GM12878 (cell line): ENCODE data around the gene KIF15. TPM values are rescaled to one million over a fixed set of nuclear protein-coding genes. Genes with fewer than 3 reads are reported as not detected.

Source experiments
- ATF7 ChIP-seq: fragments of 450-650 bp; IDR thresholded peaks from 2 replicates; pipeline ENCODE4 v1.6.1; 2016; ENCODE audit warnings: low read depth, mild to moderate bottlenecking
- BCLAF1 ChIP-seq: fragments of 450-650 bp; IDR thresholded peaks from 2 replicates; pipeline ENCODE4 v1.6.1; 2017; ENCODE audit warnings: antibody characterized with exemption, mild to moderate bottlenecking, moderate library complexity
- BHLHE40 ChIP-seq, 2 experiments: fragments of 450-650 bp in 1 of 2; IDR thresholded peaks; 2 replicates each; pipeline ENCODE4 v1.6.1; 2011 to 2017; ENCODE audit warnings: low read depth in 2 of 2, borderline replicate concordance in 1 of 2, improper control_type of control experiment in 1 of 2, low read length in 1 of 2, mild to moderate bottlenecking in 1 of 2
- CEBPB ChIP-seq, 2 experiments: fragments of 150-350 bp in 1 of 2; IDR thresholded peaks; 2 replicates each; pipeline ENCODE4 v1.6.1; 2012 to 2014; ENCODE audit warnings: low read depth in 2 of 2, low read length in 2 of 2, borderline replicate concordance in 1 of 2, inconsistent platforms in 1 of 2
- CHD2 ChIP-seq: IDR thresholded peaks from 2 replicates; pipeline ENCODE4 v1.6.1; 2011; ENCODE audit warnings: low read depth, low read length, improper control_type of control experiment, borderline replicate concordance
- GABPA ChIP-seq: IDR thresholded peaks from 2 replicates; pipeline ENCODE4 v1.6.1; 2014; ENCODE audit warnings: antibody characterized with exemption, low read depth, mild to moderate bottlenecking, inconsistent platforms
- HDAC6 ChIP-seq: fragments of 200-600 bp; sonication (generic); IDR thresholded peaks from one replicate; pipeline ENCODE4 v1.8.0; 2017; ENCODE audit warnings: antibody characterized with exemption; ENCODE audit not compliant: unreplicated experiment
- MEF2A ChIP-seq: IDR thresholded peaks from 2 replicates; pipeline ENCODE4 v1.6.1; 2011; ENCODE audit warnings: low read depth, mild to moderate bottlenecking, low read length, moderate library complexity; ENCODE audit not compliant: insufficient read depth
- PBX3 ChIP-seq: IDR thresholded peaks from 2 replicates; pipeline ENCODE4 v1.6.1; 2011; ENCODE audit warnings: mild to moderate bottlenecking, low read depth, low read length, moderate library complexity; ENCODE audit not compliant: insufficient replicate concordance
- PRDM15 ChIP-seq: fragments of 450-650 bp; formaldehyde crosslinking; IDR thresholded peaks from 2 replicates; pipeline ENCODE4 v1.4.0; 2020; ENCODE audit warnings: mild to moderate bottlenecking, moderate library complexity
- RCOR1 ChIP-seq: conservative IDR thresholded peaks from 2 replicates; pipeline ENCODE4 v1.6.1; 2012; ENCODE audit warnings: low read depth, low read length, improper control_type of control experiment
- SIN3A ChIP-seq: IDR thresholded peaks from 2 replicates; pipeline ENCODE4 v1.6.1; 2012; ENCODE audit warnings: low read depth, low read length, improper control_type of control experiment
- STAT1 ChIP-seq: fragments of 450-650 bp; conservative IDR thresholded peaks from 2 replicates; pipeline ENCODE4 v1.6.1; 2014; ENCODE audit warnings: antibody characterized with exemption, mild to moderate bottlenecking
- SUZ12 ChIP-seq: fragments of 200-600 bp; sonication (generic); IDR thresholded peaks from one replicate; pipeline ENCODE4 v1.6.1; 2018; ENCODE audit warnings: antibody characterized with exemption, mild to moderate bottlenecking; ENCODE audit not compliant: unreplicated experiment
- TCF3 ChIP-seq: IDR thresholded peaks from 2 replicates; pipeline ENCODE4 v1.6.1; 2012; ENCODE audit warnings: low read depth, mild to moderate bottlenecking, low read length, borderline replicate concordance; ENCODE audit not compliant: insufficient read depth
- YY1 ChIP-seq: IDR thresholded peaks from 2 replicates; pipeline ENCODE4 v1.6.1; 2011; ENCODE audit warnings: low read depth, mild to moderate bottlenecking, low read length
- ZNF217 ChIP-seq: fragments of 450-650 bp; IDR thresholded peaks from 2 replicates; pipeline ENCODE4 v1.6.1; 2017; ENCODE audit warnings: antibody characterized with exemption, mild to moderate bottlenecking
- ZNF384 ChIP-seq: IDR thresholded peaks from 2 replicates; pipeline ENCODE4 v1.6.1; 2012; ENCODE audit warnings: low read depth, mild to moderate bottlenecking, low read length, improper control_type of control experiment, borderline replicate concordance
- ZNF622 ChIP-seq: fragments of 450-650 bp; IDR thresholded peaks from 2 replicates; pipeline ENCODE4 v1.6.1; 2017; ENCODE audit warnings: mild to moderate bottlenecking, inconsistent platforms
- polyA plus RNA-seq, 11 experiments: library from polyadenylated mRNA; depleted of rRNA in 4 of 11; unstranded in 6 of 11; stranded (reverse) in 5 of 11; fragments of >200 nt; fragmentation: Nextera tagmentation in 4 of 11; fragmentation: Illumina TruSeq in 1 of 11; extraction: Ambion mirVana in 4 of 11; extraction: Trizol in 1 of 11; gene quantifications; 1 replicate in 1 of 11; 2 replicates in 10 of 11; pipeline versions ENCODE4 v1.2.1 to v1.2.3, GENCODE V29; 2011 to 2016; ENCODE audit warnings: inconsistent platforms in 2 of 11, missing spikeins in 2 of 11, low read depth in 1 of 11
- total RNA-seq, 4 experiments: library from RNA; depleted of rRNA in 3 of 4; stranded (reverse); fragments of >200 nt in 3 of 4; fragmentation: Illumina TruSeq in 1 of 4; extraction: Trizol in 1 of 4; gene quantifications; 2 replicates each; pipeline versions ENCODE4 v1.2.1 to v1.2.3, GENCODE V29; 2013 to 2021

Gene KIF15
- total and polyA plus RNA-seq, 10 of the 15 experiments (the other 5 are each of a cell fraction or from before 2014, with no cell fraction given), result 12.3 to 51.8 (median 26.0) TPM

- TF ChIP-seq SIN3A, result peak; percentile 27; the same call in 1 of the 2 replicates
- no peak for TF ChIP-seq ZNF622
- TF ChIP-seq GABPA, result peak; percentile 85
- TF ChIP-seq STAT1, result 0 out of 2 replicates have a peak, but pooled peaks have one; percentile 36
- TF ChIP-seq YY1, result peak; percentile 56; the same call in 1 of the 2 replicates
- no peak for TF ChIP-seq PRDM15 (CRISPR knock-in tag)
- TF ChIP-seq ZNF384, result no peak
- no peak for TF ChIP-seq ZNF217
- TF ChIP-seq SUZ12, result no peak
- no peak for TF ChIP-seq PBX3
- peak; percentile 52; the same call in 1 of the 2 replicates for TF ChIP-seq ATF7
- peak; percentile 62 for TF ChIP-seq CHD2
- TF ChIP-seq HDAC6, result no peak
- no peak; a peak in 1 of 4 replicates for TF ChIP-seq BHLHE40 (IDR thresholded peaks at IDR 0.05; ENCODE audit: borderline replicate concordance in 1 of 2, low read depth in 2 of 2, low read length in 1 of 2)
- no peak for TF ChIP-seq CEBPB (IDR thresholded peaks at IDR 0.05; ENCODE audit: borderline replicate concordance in 1 of 2, low read depth in 2 of 2, low read length in 2 of 2)
- no peak for TF ChIP-seq MEF2A
- no peak for TF ChIP-seq TCF3
- TF ChIP-seq RCOR1, result no peak
- TF ChIP-seq BCLAF1, result no peak
Measured at GRCh38 chr3:44729384-44729910, 32.1 kb upstream of the KIF15 start, which contains the start of gene ZNF501 (continued).
